GM12864 (cell line): ENCODE measurements around the gene LOXL1.

Experiments
- DNase-seq: peaks from one replicate; pipeline ENCODE4 v3.0.0-alpha.2; 2011; ENCODE audit warnings: low read depth
- H3K4me3 ChIP-seq: 2 replicates; pipeline ENCODE4 v1.5.1; 2011; ENCODE audit warnings: mild to moderate bottlenecking, low read depth, low read length, control low read depth
- TF ChIP-seq, protein P1 (sequence below): IDR thresholded peaks from 2 replicates; pipeline ENCODE4 v1.5.1; 2011; ENCODE audit warnings: low read depth, mild to moderate bottlenecking, moderate library complexity, low read length, control low read depth, inconsistent platforms; ENCODE audit errors: missing control alignments

LOXL1 gene

DNA sequence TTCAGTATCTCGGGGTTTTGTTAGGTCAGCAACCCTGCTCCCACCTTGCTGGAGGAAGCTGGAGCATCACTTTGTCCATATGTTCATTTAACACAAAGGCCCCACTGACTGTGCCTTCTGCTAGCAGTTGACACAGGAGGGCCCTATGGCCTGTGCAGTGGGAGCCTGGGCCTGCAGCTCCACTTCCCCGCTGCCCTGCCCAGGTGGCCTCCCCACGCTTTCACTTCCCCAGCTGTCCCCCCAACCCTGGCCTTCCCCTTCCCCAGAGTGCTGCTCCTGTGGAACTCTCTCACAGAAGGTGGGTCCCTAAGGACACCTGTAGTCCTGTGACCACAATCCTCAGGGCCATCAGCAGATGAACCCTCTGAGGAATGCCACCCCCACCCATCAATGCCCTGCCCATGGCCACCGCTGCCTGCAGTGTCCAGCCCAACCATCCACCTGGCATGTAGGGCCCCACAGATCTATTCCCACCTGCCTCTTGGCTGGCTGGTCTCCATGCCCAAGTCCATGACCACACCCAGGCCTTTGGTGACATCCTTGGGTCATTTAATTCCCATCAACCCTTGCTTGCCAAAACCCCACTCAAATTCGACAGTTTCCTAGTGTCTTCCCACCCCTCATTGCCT is 39.4 kb upstream of the LOXL1 start:
- TF ChIP-seq, protein P1, sequence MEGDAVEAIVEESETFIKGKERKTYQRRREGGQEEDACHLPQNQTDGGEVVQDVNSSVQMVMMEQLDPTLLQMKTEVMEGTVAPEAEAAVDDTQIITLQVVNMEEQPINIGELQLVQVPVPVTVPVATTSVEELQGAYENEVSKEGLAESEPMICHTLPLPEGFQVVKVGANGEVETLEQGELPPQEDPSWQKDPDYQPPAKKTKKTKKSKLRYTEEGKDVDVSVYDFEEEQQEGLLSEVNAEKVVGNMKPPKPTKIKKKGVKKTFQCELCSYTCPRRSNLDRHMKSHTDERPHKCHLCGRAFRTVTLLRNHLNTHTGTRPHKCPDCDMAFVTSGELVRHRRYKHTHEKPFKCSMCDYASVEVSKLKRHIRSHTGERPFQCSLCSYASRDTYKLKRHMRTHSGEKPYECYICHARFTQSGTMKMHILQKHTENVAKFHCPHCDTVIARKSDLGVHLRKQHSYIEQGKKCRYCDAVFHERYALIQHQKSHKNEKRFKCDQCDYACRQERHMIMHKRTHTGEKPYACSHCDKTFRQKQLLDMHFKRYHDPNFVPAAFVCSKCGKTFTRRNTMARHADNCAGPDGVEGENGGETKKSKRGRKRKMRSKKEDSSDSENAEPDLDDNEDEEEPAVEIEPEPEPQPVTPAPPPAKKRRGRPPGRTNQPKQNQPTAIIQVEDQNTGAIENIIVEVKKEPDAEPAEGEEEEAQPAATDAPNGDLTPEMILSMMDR = no peak
- no peak overlapping the region for H3K4me3 ChIP-seq
- no peak for DNase-seq

DNA sequence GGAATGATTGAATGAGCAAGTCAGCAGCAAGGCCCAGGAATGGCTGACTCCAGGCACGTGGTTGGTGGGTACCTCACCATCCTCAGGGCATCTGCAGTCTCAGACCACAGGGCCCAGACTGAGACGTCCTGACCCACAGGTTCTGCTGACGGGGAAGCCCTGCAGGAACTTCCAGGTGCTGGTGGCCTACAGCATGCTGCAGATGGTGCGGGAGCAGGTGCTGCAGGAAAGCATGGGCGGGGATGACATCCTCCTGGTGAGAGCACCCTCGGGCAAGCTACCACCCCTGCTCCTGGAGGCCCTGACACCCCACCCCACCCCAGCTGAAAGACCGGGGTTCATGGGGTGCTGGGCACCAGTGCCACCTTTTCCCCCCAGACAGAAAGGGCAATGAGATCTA is 38.8 kb upstream of the LOXL1 start:
- TF ChIP-seq, protein P1 = no peak
- DNase-seq = no peak
- no peak overlapping the region for H3K4me3 ChIP-seq

DNA sequence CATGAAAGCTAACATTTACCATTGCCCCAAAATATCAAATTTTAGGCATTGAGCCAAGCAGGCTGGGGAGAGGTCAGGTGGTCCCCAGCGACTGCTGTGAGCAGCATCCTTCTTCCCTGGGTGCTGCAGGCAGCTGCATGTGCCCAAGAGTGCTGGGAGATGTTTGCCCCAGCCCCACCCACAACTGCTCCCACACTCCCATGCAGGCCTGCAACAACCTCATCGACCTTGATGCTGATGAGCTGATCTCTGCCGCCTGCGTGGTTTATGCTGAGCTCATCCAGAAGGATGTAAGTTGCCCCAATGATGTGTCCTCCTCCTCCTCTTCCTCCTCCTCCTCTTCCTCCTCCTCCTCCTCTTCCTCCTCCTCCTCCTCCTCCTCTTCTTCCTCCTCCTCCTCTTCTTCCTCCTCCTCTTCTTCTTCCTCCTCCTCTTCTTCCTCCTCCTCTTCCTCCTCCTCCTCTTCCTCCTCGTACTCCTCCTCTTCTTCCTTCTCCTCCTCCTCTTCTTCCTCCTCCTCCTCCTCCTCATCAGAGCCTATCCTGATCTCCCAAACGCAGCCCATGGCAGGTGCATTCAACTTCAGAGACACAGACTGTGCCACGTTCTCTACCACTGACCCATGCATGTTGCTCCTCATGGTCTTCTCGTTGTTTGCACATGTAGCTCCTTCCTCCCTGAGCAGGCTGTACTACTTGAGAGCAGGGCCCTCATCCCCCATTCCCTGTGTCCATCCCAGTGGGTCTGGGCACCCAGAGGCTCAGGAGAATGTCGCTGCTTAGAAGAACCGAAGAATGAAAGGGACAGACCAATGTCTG is 37.8 kb upstream of the LOXL1 start:
- H3K4me3 ChIP-seq = no peak overlapping the region
- DNase-seq = no peak
- TF ChIP-seq, protein P1 = no peak

DNA sequence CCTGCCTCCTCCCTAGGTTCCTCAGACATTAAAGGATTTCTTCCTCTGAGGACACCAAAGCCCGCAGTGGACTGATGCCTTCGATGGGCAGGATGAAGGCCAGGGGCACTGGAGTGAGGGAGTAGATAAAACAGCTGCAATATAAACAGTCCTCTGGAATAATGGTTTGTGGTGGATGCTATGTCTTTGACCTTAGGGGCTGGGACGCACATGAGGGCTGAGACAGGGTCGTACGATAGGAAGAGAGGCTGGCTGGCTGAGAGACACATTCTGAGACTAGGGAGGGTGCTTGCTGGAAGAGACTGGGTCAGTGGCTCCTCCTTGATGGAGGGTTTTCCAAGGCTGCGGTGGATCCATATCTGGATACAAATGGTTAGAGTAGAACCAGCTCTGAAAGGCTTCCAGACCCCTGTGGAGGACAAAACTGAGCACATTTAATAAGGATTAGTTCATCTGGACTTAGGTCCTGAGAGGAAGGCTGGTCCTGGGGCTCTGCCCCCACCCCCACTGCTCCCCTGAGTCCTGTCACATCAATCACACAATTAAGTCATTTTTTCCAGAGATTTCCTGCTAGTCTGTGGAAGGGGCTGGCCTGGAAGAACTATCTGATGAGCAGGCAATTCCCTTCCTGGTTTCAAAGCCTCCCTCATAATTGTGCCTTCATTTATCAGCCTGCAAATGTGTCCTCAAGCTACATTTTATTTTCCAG is 37.1 kb upstream of the LOXL1 start:
- H3K4me3 ChIP-seq = no peak overlapping the region
- DNase-seq = no peak
- TF ChIP-seq, protein P1 = no peak

DNA sequence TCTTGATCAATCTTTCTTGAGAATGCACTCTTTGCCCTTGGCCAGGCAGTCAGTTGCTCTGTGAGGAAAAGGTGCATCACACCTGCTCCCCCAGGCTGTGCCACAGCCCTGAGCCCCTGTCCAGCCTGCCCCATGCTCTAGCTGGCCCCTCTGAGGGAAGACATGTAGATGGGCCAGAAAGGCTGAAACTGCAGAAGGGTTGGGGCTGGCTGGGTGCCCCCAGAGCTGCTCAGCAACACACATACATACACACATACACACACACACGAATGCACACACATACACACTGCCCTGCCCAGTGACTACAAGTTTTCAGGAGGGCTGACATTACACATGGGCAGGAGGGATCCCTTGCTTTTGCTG is 36.5 kb upstream of the LOXL1 start:
- TF ChIP-seq, protein P1 = no peak
- no peak for DNase-seq
- H3K4me3 ChIP-seq = no peak overlapping the region

DNA sequence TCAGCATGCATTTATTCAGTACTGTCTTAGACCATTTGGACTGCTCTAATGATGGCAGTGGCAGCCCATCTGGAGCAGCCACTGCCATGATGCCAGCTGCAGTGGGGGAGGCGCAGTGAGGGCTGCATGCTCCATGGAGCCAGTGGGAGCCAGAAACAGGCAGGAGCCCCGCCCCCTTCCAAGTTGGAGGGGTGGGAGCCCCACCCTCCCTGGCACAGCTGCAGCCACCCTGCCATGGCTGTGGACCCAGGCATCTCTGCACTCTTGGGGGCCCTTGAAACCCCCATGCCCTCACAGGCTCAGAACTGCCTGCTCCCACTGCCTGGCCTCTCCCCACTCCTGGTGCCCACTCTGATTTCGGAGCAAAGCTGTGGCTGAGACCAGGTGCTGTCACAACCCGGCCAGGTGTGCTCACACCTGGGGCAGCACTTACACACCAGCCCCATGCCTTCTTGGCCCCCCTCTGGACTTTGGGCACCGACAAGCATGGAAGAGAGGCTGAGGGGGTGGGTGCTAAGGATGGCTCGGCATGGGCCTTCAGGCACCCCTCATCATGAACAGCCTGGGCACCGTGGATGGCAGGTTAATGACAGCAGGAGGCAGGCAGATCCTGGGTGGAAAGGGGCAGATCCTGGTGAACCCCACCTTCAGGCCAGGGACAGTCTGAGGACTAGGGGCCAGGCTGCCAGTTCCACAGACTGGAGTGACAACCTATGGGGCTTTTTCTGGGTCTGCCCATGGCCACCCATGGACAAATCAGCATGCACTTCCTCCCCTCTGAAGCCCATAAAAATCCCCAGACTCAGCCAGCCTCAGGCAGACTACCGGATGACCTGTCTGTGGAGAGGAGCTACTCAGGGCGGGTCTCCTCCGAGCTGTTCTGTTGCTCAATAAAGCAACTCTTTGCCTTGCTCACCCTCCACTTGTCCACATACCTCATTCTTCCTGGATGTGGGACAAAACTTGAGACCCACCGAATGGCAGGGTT is 34.6 kb upstream of the LOXL1 start:
- no peak overlapping the region for H3K4me3 ChIP-seq
- DNase-seq = no peak
- TF ChIP-seq, protein P1 = no peak
